ENCODE data around the gene PROSER3. TPM values are rescaled to one million over a fixed set of nuclear protein-coding genes. Genes with fewer than 3 reads are reported as not detected.

Gene PROSER3
- total and polyA plus RNA-seq, 9 of the 15 experiments (the other 6 are each of a cell fraction or from before 2014, with no cell fraction given) = 1.0 to 39.5 (median 5.1) TPM

GRCh38 chr19:35791814-35792279 lies 33.9 kb downstream of the PROSER3 start (continued):
- TF ChIP-seq ZNF277 (CRISPR knock-in tag; IDR thresholded peaks at IDR 0.05; ENCODE audit: borderline replicate concordance) (no peak), ZNF41 (CRISPR knock-in tag; conservative IDR thresholded peaks at IDR 0.05) (no peak)

- no peak overlapping the region for H3K4me3 ChIP-seq
- in situ Hi-C loops (cut with MboI) = no loop called here
- no peaks in the 10 kb centered on the region for H4K20me1 ChIP-seq (replicated peaks; ENCODE audit: control insufficient read depth, insufficient read depth, low read length)
- ATAC-seq (no peak), DNase-seq (ENCODE audit: extremely low read depth in 1 of 4, low spot score in 3 of 4) (no peak), FAIRE-seq (no peak)
- H3K9ac ChIP-seq (ENCODE audit: insufficient read depth in 1 of 2, low read depth in 2 of 2, low read length in 2 of 2) = no peak overlapping the region
- H3K36me3 ChIP-seq (ENCODE audit: control insufficient read depth, insufficient read depth, low read length) = no peaks in the 10 kb centered on the region
- ChIA-PET CTCF (ENCODE audit: low intra/inter-chr PET ratio) (no interaction called here), POLR2A (no interaction called here)
- TF ChIP-seq MYC (IDR thresholded peaks at IDR 0.05; ENCODE audit: low read depth, low read length) (no peak), MYC (CRISPR knock-in tag; IDR thresholded peaks at IDR 0.05; ENCODE audit: borderline replicate concordance, low read depth) (no peak), SIN3B (IDR thresholded peaks at IDR 0.05; ENCODE audit: low read depth) (no peak), ZNF277 (CRISPR knock-in tag; IDR thresholded peaks at IDR 0.05; ENCODE audit: borderline replicate concordance) (no peak), BDP1 (IDR thresholded peaks at IDR 0.05; ENCODE audit: insufficient read depth, insufficient read length) (no peak)
- H3K27ac ChIP-seq (ENCODE audit: extremely low read depth, low read depth, low read length) = no peak overlapping the region
- peaks cover 0 to 53% of the 10 kb centered on the region in 2 experiments; a peak in 3 of 5 replicates for H3K4me1 ChIP-seq (replicated peaks in 1 of 2; ENCODE audit: control insufficient read depth in 2 of 2, insufficient read depth in 2 of 2, low read length in 2 of 2)
- no peaks in the 10 kb centered on the region; a peak in 1 of 5 replicates for H3K27me3 ChIP-seq (ENCODE audit: control insufficient read depth in 2 of 2, insufficient read depth in 2 of 2, low read length in 2 of 2)
- no peaks in the 10 kb centered on the region for H3K9me3 ChIP-seq (replicated peaks; ENCODE audit: control insufficient read depth, insufficient read depth, low read depth, low read length)
- no peak overlapping the region for H3K4me2 ChIP-seq (ENCODE audit: insufficient read depth, low read length)
- WGBS (ENCODE audit: insufficient coverage, low coverage, missing lambda C conversion rate) = 27% methylated on average over 14 of the region's 15 CpGs
- BruUV-seq (replicated peaks) = no TSS peak
- no peak overlapping the region for H2AFZ ChIP-seq (ENCODE audit: low read depth, low read length)
- no peaks in the 10 kb centered on the region for H3K9me1 ChIP-seq (ENCODE audit: control insufficient read depth, insufficient read depth, low read length)
- no peaks in the 10 kb centered on the region for H3K79me2 ChIP-seq (ENCODE audit: control insufficient read depth, insufficient read depth, low read length)
- intact Hi-C loops (cut with micrococcal nuclease) = no loop called here
These were observed 34.3 kb downstream of the PROSER3 start for GRCh38 chr19:35792312-35792711.

All from K562 (cell line).